22Rv1 (cell line): Measurements from ENCODE around the gene IMPG2.

ENCODE experiments used
- H3K27ac ChIP-seq: fragments of 450-650 bp; 2 replicates; pipeline ENCODE4 v1.5.1; 2017
- CTCF ChIP-seq: fragments of 450-650 bp; IDR thresholded peaks from 2 replicates; pipeline ENCODE4 v1.5.1; 2017; ENCODE audit warnings: mild to moderate bottlenecking
- ZFX ChIP-seq: fragments of 450-650 bp; IDR thresholded peaks from 2 replicates; pipeline ENCODE4 v1.6.1; 2017; ENCODE audit warnings: antibody characterized with exemption, borderline replicate concordance

IMPG2 gene

DNA sequence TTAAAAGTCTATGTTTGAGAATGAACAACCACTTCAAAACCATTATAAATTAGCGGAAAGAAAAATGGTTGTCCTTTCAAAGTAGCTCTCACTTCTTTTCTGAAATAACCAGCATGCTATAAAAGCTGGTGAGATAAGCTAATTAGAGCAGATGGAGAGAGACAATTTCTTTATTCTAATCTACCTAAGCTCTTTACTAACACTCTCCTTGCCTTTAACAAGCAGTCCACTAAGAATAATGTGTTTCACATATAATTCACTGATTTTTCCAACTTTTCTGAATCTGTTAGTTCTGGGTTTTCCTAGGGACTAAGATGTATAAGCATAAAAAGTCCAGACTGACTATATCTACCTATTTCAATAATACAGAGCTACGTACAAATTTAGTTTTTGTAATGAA is at the start of gene IMPG2:
TSS of gene IMPG2 (minus strand) at position 101 of the 400 bp plus-strand sequence. CDS start 203 bp downstream, outside the sequence.
- H3K27ac ChIP-seq = no peak within 1 kb of the TSS
- TF ChIP-seq CTCF (no peak), ZFX (no peak)

DNA sequence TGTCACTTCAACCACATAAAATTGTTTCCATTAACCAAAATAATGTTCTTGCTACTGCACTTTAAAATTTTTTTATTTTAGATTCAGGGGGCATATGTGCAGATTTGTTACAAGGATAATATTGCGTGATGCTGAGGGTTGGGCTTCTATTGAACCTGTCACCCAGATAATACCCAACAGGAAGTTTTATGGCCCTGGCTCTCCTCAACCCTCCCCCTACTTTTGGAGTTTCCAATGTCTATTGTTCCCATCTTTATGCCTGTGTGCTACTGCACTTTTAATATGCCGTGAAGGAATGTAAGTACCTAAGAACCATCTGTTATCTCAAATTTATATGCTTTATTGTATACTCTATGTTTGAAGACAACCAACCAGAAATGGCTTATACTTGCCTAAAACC is 42.0 kb upstream of the IMPG2 start:
- H3K27ac ChIP-seq = no peak overlapping the region
- TF ChIP-seq ZFX (no peak), CTCF (no peak)

DNA sequence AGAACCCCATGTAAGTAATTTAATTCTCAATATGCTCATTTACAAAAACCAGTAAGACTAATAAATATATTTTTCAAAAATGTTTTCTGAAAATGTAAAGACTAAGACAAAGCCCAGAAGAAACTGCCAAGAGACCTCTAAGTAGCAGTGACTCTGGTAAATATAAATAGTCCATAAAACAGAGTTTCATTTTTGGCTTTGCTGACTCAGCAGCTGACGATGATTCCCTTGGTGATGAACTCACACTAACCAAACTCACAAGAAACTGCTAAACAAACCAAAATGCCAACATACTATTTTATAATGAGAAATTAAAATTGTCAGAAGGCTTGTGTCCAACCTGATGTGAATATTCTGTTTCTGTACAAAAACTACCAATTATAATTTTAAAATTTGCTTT is 31.5 kb upstream of the IMPG2 start:
- no peak overlapping the region for H3K27ac ChIP-seq
- TF ChIP-seq ZFX = no peak

DNA sequence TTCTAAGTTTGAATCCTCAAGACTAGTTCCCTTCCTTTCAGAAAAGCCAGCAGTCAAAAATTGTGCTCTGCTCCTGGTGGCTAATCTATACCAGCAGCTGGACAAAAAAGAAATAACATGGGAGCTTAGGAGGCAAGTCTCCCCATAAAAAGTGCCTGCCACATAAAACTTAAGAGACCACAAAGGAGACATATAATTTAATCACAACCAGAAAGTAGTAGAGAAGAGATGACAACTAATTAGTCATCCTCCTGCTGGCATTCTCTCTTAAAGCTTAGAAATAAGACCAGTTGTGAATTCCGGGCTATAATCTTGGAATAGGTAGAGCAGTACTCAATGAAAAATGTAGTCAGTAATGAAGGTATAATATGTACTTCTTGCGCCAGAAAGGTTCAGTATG is 20.2 kb upstream of the IMPG2 start:
- TF ChIP-seq ZFX (no peak), CTCF (no peak)

DNA sequence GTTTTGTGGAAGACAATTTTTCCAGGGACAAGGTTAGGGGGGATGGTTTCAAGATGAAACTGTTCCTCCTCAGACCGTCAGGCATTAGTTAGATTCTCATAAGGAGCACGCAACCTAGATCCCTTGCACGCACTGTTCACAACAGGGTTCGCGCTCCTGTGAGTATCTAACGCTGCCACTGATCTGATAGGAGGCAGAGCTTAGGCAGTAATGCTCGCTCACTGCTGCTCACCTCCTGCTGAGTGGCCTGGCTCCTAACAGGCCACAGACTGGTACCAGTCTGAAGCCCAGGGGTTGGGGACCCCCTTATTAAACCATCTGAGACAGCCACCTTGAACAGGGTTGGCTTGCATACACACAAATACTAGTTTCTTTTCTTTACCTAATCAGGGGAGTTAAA is 13.5 kb upstream of the IMPG2 start:
- no peak overlapping the region for H3K27ac ChIP-seq
- no peak for TF ChIP-seq CTCF
- no peak for TF ChIP-seq ZFX

More for the DNA sequence above, 20.2 kb upstream of the IMPG2 start:
- H3K27ac ChIP-seq = no peak overlapping the region

GRCh38 chr3:101329016-101329673 is 8.8 kb upstream of the IMPG2 start:
- H3K27ac ChIP-seq = no peak overlapping the region
- TF ChIP-seq ZFX (no peak), CTCF (no peak)

DNA sequence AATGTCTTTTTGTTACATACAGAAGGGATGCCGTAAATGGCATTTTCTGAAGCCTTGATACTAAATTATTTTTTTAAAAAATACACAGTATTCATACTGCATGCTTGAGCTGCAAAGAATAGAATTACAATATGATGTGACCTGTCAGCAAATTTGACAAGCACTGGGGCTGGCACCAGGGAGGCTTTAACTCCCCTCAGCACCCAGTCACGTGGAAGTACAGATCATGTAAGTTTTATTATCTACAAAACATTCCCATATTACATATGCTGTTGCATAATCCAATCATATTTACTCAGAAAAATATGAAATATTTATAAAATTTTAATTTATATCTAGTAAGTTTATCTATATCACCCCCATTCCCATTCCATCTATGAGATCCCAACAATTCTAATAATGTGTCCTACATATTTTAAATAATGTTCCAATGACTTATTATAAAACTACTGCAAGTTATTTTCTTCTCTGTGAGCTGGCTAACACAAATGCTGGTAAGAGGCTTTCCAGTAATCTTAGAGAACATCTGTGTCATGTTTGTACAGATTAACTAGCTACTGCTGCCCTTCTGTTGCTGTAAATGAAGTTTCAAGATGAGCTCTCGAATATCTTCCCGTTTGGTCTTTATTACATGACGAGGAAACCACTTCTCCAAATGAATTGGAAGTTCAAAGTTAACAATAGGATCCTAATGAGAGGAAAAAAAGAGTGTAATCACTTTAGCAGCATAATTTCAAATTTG is 5.2 kb upstream of the IMPG2 start:
- TF ChIP-seq CTCF (no peak), ZFX (no peak)
- H3K27ac ChIP-seq = no peak overlapping the region

DNA sequence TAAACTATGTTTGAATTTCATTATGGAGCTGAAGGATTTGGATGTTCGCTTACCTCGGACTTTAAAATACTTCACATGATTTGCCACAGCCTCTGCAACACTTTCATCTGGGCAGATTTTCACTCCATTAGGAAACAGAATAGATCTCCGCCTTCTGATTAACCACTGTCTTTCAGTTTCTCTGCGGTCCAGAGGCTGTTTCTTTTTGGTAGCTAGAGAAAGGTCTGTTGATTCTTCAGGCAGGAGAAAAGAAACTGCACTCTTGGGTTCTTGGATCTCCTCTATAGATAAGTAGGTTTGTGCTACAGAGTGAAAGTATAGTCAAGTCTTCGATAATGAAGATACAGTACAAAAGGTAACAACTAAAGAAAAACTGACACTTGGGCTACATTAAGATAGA is 844 bp downstream of the IMPG2 start:
- no peak for TF ChIP-seq ZFX
- H3K27ac ChIP-seq = no peak overlapping the region
